Measurements from ENCODE around the gene ALPI.

GRCh38 chr2:232506709-232507108, 50.8 kb downstream of the ALPI start:
- TF ChIP-seq SMC3 (conservative IDR thresholded peaks at IDR 0.05; ENCODE audit: insufficient read depth, low read depth, low read length): no peak
- no peak for TF ChIP-seq TAF1 (IDR thresholded peaks at IDR 0.05; ENCODE audit: control insufficient read depth, extremely low read depth, insufficient read depth, low read length, severe bottlenecking)
- no peak for TF ChIP-seq CBFB (CRISPR knock-in tag; IDR thresholded peaks at IDR 0.05)
- no peak for TF ChIP-seq EZH2 (IDR thresholded peaks at IDR 0.05; ENCODE audit: borderline replicate concordance, low read depth, low read length)
- no peak for TF ChIP-seq ZEB2 (IDR thresholded peaks at IDR 0.05)
- no peak for TF ChIP-seq SUPT5H (IDR thresholded peaks at IDR 0.05)
- no peak for TF ChIP-seq CGGBP1 (CRISPR knock-in tag; IDR thresholded peaks at IDR 0.05)
- TF ChIP-seq TBL1XR1 (IDR thresholded peaks at IDR 0.05; ENCODE audit: low read length in 2 of 2): no peak
- no peak for TF ChIP-seq PRPF4 (IDR thresholded peaks at IDR 0.05; ENCODE audit: insufficient read depth, low read depth, low read length, poor library complexity, severe bottlenecking)

Measured in K562 (cell line).